Activated naive CD8-positive, alpha-beta T cell treated with anti-CD3 and anti-CD28 coated beads, Interleukin-2, amount 10 ng/mL, durations not matched to agents 7 days and 5 days (primary cell): Measurements from ENCODE around the gene NNMT. TPM values are rescaled to one million over a fixed set of nuclear protein-coding genes. Genes with fewer than 3 reads are reported as not detected.

ENCODE experiments used
- ATAC-seq: fragments of 150-1000 bp; cut with Tn5 transposase; one replicate; pipeline ENCODE4 v1.10.0; 2021; ENCODE audit warnings: low read depth, moderate library complexity
- POLR2A ChIA-PET: fragments of 350-600 bp; sonication (Branson Sonifier 250); formaldehyde crosslinking; loops from one replicate; lab custom pipeline; 2021; ENCODE audit warnings: antibody characterized with exemption; lab: Charles Lee
- DNase-seq: peaks from one replicate; pipeline ENCODE4 v3.0.0; 2021
- H3K27ac Mint-ChIP-seq: one replicate; pipeline ENCODE4 v1.8.0; 2022; ENCODE audit warnings: mild to moderate bottlenecking, mixed read lengths
- H3K27me3 Mint-ChIP-seq: one replicate; pipeline ENCODE4 v1.8.0; 2022; ENCODE audit warnings: mild to moderate bottlenecking, moderate library complexity, mixed read lengths
- H3K36me3 Mint-ChIP-seq: one replicate; pipeline ENCODE4 v1.8.0; 2021; ENCODE audit warnings: mild to moderate bottlenecking, mixed read lengths
- H3K4me1 Mint-ChIP-seq: one replicate; pipeline ENCODE4 v1.8.0; 2021; ENCODE audit warnings: mixed read lengths
- H3K4me3 Mint-ChIP-seq: one replicate; pipeline ENCODE4 v1.8.0; 2022; ENCODE audit warnings: mild to moderate bottlenecking, moderate library complexity, mixed read lengths
- H3K9me3 Mint-ChIP-seq: one replicate; pipeline ENCODE4 v1.8.0; 2021; ENCODE audit warnings: mixed read lengths
- total RNA-seq, 2 experiments: library from RNA; stranded (reverse); gene quantifications; one replicate each; pipeline ENCODE4 v1.2.3, GENCODE V29; 2021

The NNMT gene
- total RNA-seq, 2 experiments from 2014 or later, result not detected

- Mint-ChIP-seq H3K27ac (no peak overlapping the region), H3K4me3 (no peak overlapping the region), H3K9me3 (no peaks in the 10 kb centered on the region), H3K27me3 (peaks cover 32% of the 10 kb centered on the region), H3K4me1 (no peaks in the 10 kb centered on the region), H3K36me3 (no peaks in the 10 kb centered on the region)
- POLR2A ChIA-PET, result no interaction called here
- ATAC-seq (no peak), DNase-seq (no peak)
Measured at GRCh38 chr11:114359342-114359741, 63.1 kb downstream of the NNMT start.

GRCh38 chr11:114362326-114362725, 66.1 kb downstream of the NNMT start:
- H3K36me3 Mint-ChIP-seq, result no peaks in the 10 kb centered on the region
- H3K9me3 Mint-ChIP-seq, result no peaks in the 10 kb centered on the region
- POLR2A ChIA-PET, result no interaction called here

GRCh38 chr11:114362958-114363357, 66.8 kb downstream of the NNMT start:
- POLR2A ChIA-PET, result no interaction called here
- DNase-seq, result no peak
- ATAC-seq, result no peak
- no peak overlapping the region for H3K27ac Mint-ChIP-seq
- no peak overlapping the region for H3K4me3 Mint-ChIP-seq
- no peaks in the 10 kb centered on the region for H3K9me3 Mint-ChIP-seq
- H3K36me3 Mint-ChIP-seq, result no peaks in the 10 kb centered on the region
- peaks cover 27% of the 10 kb centered on the region for H3K27me3 Mint-ChIP-seq
- H3K4me1 Mint-ChIP-seq, result no peaks in the 10 kb centered on the region

More at GRCh38 chr11:114362326-114362725, 66.1 kb downstream of the NNMT start:
- H3K4me1 Mint-ChIP-seq, result no peaks in the 10 kb centered on the region
- ATAC-seq (no peak), DNase-seq (no peak)
- no peak overlapping the region for H3K27ac Mint-ChIP-seq
- H3K4me3 Mint-ChIP-seq, result no peak overlapping the region
- H3K27me3 Mint-ChIP-seq, result peaks cover 24% of the 10 kb centered on the region

Other genes starting within 250 kb of the NNMT start
- 10 to 100 TPM; 13.1 to 14.6 TPM for gene ZBTB16, start 236.7 kb upstream of the NNMT start, total RNA-seq
- 10 to 100 TPM; 11.0 to 12.0 TPM for gene C11orf71, start 104.1 kb downstream of the NNMT start, total RNA-seq
- gene RBM7, start 104.3 kb downstream of the NNMT start, total RNA-seq, result 10 to 100 TPM; 40.2 to 43.3 TPM
- 10 to 100 TPM; 47.9 to 49.7 TPM for gene REXO2, start 143.1 kb downstream of the NNMT start, total RNA-seq